Measurements from ENCODE around the gene CCDC13. TPM values are rescaled to one million over a fixed set of nuclear protein-coding genes. Genes with fewer than 3 reads are reported as not detected.

The CCDC13 gene
- total RNA-seq, 3 donors from 2014 or later: 2.3 to 2.9 (median 2.9) TPM

DNA sequence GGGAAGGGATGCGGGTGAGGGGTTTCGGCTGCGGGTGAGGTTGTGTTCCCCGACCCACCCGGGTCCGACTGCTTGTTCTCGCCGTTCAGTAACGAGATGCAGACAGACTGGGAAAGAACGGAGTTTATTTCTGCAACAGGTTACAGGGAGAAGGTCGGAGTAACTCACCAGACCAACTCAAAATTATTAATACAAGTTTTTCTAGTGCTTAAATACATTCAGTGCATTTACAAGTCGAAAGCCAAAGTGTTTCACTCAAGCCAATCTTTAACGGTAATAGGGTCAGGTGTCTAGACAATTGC is 31.7 kb upstream of the CCDC13 start:
- Histone ChIP-seq H3K36me3 (no peaks in the 10 kb centered on the region), H3K4me3 (peak overlapping the region; percentile 71 to 81 (median 81)), H3K4me1 (peaks cover 0 to 7% of the 10 kb centered on the region in 2 donors), H3K27ac (peak overlapping the region; percentile 94 to 98), H3K27me3 (no peaks in the 10 kb centered on the region), H3K9me3 (no peaks in the 10 kb centered on the region)
- DNase-seq (ENCODE audit: low spot score in 2 of 2): no peak
- intact Hi-C loops (cut with DNase I; ENCODE audit: low total_unique reads): no loop called here
- TF ChIP-seq POLR2A (IDR thresholded peaks at IDR 0.05) (no peak), POLR2AphosphoS5 (IDR thresholded peaks at IDR 0.05) (no peak)
- TF ChIP-seq, protein P1, sequence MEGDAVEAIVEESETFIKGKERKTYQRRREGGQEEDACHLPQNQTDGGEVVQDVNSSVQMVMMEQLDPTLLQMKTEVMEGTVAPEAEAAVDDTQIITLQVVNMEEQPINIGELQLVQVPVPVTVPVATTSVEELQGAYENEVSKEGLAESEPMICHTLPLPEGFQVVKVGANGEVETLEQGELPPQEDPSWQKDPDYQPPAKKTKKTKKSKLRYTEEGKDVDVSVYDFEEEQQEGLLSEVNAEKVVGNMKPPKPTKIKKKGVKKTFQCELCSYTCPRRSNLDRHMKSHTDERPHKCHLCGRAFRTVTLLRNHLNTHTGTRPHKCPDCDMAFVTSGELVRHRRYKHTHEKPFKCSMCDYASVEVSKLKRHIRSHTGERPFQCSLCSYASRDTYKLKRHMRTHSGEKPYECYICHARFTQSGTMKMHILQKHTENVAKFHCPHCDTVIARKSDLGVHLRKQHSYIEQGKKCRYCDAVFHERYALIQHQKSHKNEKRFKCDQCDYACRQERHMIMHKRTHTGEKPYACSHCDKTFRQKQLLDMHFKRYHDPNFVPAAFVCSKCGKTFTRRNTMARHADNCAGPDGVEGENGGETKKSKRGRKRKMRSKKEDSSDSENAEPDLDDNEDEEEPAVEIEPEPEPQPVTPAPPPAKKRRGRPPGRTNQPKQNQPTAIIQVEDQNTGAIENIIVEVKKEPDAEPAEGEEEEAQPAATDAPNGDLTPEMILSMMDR (IDR thresholded peaks at IDR 0.05): no peak

GRCh38 chr3:42804106-42804830 is 31.2 kb upstream of the CCDC13 start, which contains the start of gene HIGD1A:
Gene HIGD1A, minus strand, starts transcription at chr3:42804490. Its CDS starts 10,237 bp downstream, at chr3:42794253.
- Histone ChIP-seq H3K36me3 (no peaks in the 10 kb centered on the region), H3K9me3 (no peaks in the 10 kb centered on the region), H3K4me1 (peaks cover 0 to 7% of the 10 kb centered on the region in 2 donors), H3K4me3 (peak within 1 kb of the TSS; percentile 71 to 81 (median 81)), H3K27me3 (no peaks in the 10 kb centered on the region), H3K27ac (peak within 1 kb of the TSS; percentile 94 to 98)
- TF ChIP-seq POLR2A (IDR thresholded peaks at IDR 0.05) (peak; percentile 93), POLR2AphosphoS5 (IDR thresholded peaks at IDR 0.05) (peak; percentile 68 to 95 (median 71))
- TF ChIP-seq, protein P1 (IDR thresholded peaks at IDR 0.05): no peak
- intact Hi-C loops (cut with DNase I; ENCODE audit: low total_unique reads): no loop called here
- peak; percentile 95 for DNase-seq (ENCODE audit: low spot score in 2 of 2)

- TF ChIP-seq, protein P1 (IDR thresholded peaks at IDR 0.05): no peak
- TF ChIP-seq POLR2AphosphoS5 (IDR thresholded peaks at IDR 0.05): no peak
- no peak for TF ChIP-seq POLR2A (IDR thresholded peaks at IDR 0.05)
- no peak for DNase-seq (ENCODE audit: low spot score in 2 of 2)
- no peaks in the 10 kb centered on the region for H3K9me3 ChIP-seq
- H3K27ac ChIP-seq: peak overlapping the region; percentile 94 to 98
- H3K27me3 ChIP-seq: no peaks in the 10 kb centered on the region
- H3K4me3 ChIP-seq: peak overlapping the region; percentile 71 to 81 (median 81)
- H3K4me1 ChIP-seq: peaks cover 0 to 7% of the 10 kb centered on the region in 2 donors
- H3K36me3 ChIP-seq: no peaks in the 10 kb centered on the region
- intact Hi-C loops (cut with DNase I; ENCODE audit: low total_unique reads): no loop called here
Observed at GRCh38 chr3:42803414-42804105, 30.5 kb upstream of the CCDC13 start.

GRCh38 chr3:42802876-42803413 is 29.9 kb upstream of the CCDC13 start:
- no peak for DNase-seq (ENCODE audit: low spot score in 2 of 2)
- H3K9me3 ChIP-seq: no peaks in the 10 kb centered on the region
- H3K36me3 ChIP-seq: no peaks in the 10 kb centered on the region
- intact Hi-C loops (cut with DNase I; ENCODE audit: low total_unique reads): no loop called here
- H3K27me3 ChIP-seq: no peaks in the 10 kb centered on the region
- peak overlapping the region; percentile 94 to 98 for H3K27ac ChIP-seq
- H3K4me3 ChIP-seq: peak overlapping the region; percentile 71 to 81 (median 81)
- peaks cover 0 to 7% of the 10 kb centered on the region in 2 donors for H3K4me1 ChIP-seq
- TF ChIP-seq POLR2AphosphoS5 (IDR thresholded peaks at IDR 0.05) (no peak), POLR2A (IDR thresholded peaks at IDR 0.05) (no peak)
- TF ChIP-seq, protein P1 (IDR thresholded peaks at IDR 0.05): no peak

DNA sequence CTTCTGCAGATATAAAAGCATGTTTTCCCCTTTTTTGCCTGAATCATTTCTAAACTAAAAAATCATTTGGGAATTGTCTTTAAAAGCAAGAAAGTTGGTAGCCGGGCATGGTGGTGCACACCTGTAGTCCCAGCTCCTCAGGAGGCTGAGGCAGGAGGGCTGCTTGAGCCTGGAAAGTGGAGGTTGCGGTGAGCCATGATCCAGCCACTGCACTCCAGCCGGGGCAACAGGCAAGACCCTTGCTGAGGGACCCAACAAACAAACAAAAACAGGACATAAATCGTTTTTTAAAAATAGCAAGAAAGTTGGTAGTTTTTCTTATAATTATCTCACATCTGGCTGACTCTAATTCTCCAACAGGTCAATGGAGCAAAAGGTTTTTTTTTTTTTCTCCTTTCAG is 28.7 kb upstream of the CCDC13 start:
- intact Hi-C loops (cut with DNase I; ENCODE audit: low total_unique reads): no loop called here
- no peak overlapping the region for H3K4me3 ChIP-seq
- no peaks in the 10 kb centered on the region for H3K36me3 ChIP-seq
- no peaks in the 10 kb centered on the region for H3K9me3 ChIP-seq
- peak overlapping the region in 1 of 2 donors; percentile 36 for H3K27ac ChIP-seq
- no peaks in the 10 kb centered on the region for H3K27me3 ChIP-seq
- peaks cover 0 to 7% of the 10 kb centered on the region in 2 donors for H3K4me1 ChIP-seq
- DNase-seq (ENCODE audit: low spot score in 2 of 2): no peak
- TF ChIP-seq POLR2A (IDR thresholded peaks at IDR 0.05) (no peak), POLR2AphosphoS5 (IDR thresholded peaks at IDR 0.05) (no peak)
- TF ChIP-seq, protein P1 (IDR thresholded peaks at IDR 0.05): no peak
